HepG2 (cell line): ENCODE data around the gene THEM4. TPM values are rescaled to one million over a fixed set of nuclear protein-coding genes. Genes with fewer than 3 reads are reported as not detected.

Experiments
- ATAC-seq: fragments of 200-7000 bp; cut with Tn5 transposase; 3 replicates; pipeline ENCODE4 v1.9.1; 2020; ENCODE audit warnings: mild to moderate bottlenecking, moderate library complexity
- BruUV-seq: library from RNA; stranded (reverse); fragments of 400-500 nt; replicated peaks from 2 replicates; lab custom pipeline; 2021; lab: Mats Ljungman, UMichigan
- CTCF ChIA-PET: fragments of 300-600 bp; formaldehyde crosslinking; extraction: SDS; loops from one replicate; lab custom pipeline; 2021; ENCODE audit warnings: low total read pairs, inconsistent platforms, low intra/inter-chr PET ratio; lab: Yijun Ruan, JAX
- POLR2A ChIA-PET: fragments of 350-600 bp; sonication (Branson Sonifier 250); formaldehyde crosslinking; loops from one replicate; lab custom pipeline; 2020; ENCODE audit warnings: antibody characterized with exemption, inconsistent platforms; lab: Yijun Ruan, JAX
- DNase-seq: peaks from one replicate; pipeline ENCODE4 v3.0.0-alpha.2; 2015; ENCODE audit warnings: low spot score
- FAIRE-seq: peaks from 3 replicates; lab custom pipeline; 2011; peaks lifted over from hg19 to GRCh38; lab: Jason Lieb, UNC
- H2AFZ ChIP-seq: one replicate; pipeline ENCODE4 v1.6.1; 2011; ENCODE audit warnings: low read length, inconsistent platforms
- H3K27ac ChIP-seq: fragments of 300-600 bp; 3 replicates; pipeline ENCODE4 v1.8.0; 2011; ENCODE audit warnings: mixed run types, mild to moderate bottlenecking, mixed read lengths, low read length, inconsistent platforms; ENCODE audit not compliant: insufficient read depth; ENCODE audit errors: extremely low read length
- H3K27me3 ChIP-seq, 2 experiments: fragments of 200-600 bp in 1 of 2; 2 replicates in 1 of 2; 3 replicates in 1 of 2; pipeline versions ENCODE4 v1.6.0 to v1.8.0; 2011; ENCODE audit warnings: low read length in 2 of 2, mild to moderate bottlenecking in 2 of 2, moderate library complexity in 2 of 2, inconsistent platforms in 1 of 2; ENCODE audit not compliant: insufficient read depth in 2 of 2, control insufficient read depth in 1 of 2
- H3K36me3 ChIP-seq, 2 experiments: fragments of 200-600 bp in 1 of 2; replicated peaks in 1 of 2; 2 replicates in 1 of 2; 3 replicates in 1 of 2; pipeline versions ENCODE4 v1.5.1 to v1.8.0; 2011; ENCODE audit warnings: low read length in 2 of 2, inconsistent platforms in 1 of 2; ENCODE audit not compliant: insufficient read depth in 2 of 2, control insufficient read depth in 1 of 2
- H3K4me1 ChIP-seq: 2 replicates; pipeline ENCODE4 v1.5.1; 2012; ENCODE audit warnings: low read length, inconsistent platforms; ENCODE audit not compliant: insufficient read depth
- H3K4me2 ChIP-seq: 2 replicates; pipeline ENCODE4 v1.6.0; 2011; ENCODE audit warnings: low read depth, low read length, inconsistent platforms
- H3K4me3 ChIP-seq, 3 experiments: fragments of 200-600 bp in 1 of 3; sonication (generic), shearing (Covaris generic) in 1 of 3; replicated peaks in 1 of 3; 2 replicates each; pipeline ENCODE4 v1.5.1; 2011 to 2016; ENCODE audit warnings: low read length in 3 of 3, inconsistent platforms in 2 of 3, low read depth in 2 of 3, mild to moderate bottlenecking in 2 of 3, control low read depth in 1 of 3, mixed read lengths in 1 of 3; ENCODE audit not compliant: insufficient read depth in 1 of 3
- H3K79me2 ChIP-seq: one replicate; pipeline ENCODE4 v1.6.1; 2011; ENCODE audit warnings: low read length, inconsistent platforms; ENCODE audit not compliant: insufficient read depth
- H3K9ac ChIP-seq: 2 replicates; pipeline ENCODE4 v1.6.0; 2011; ENCODE audit warnings: mild to moderate bottlenecking, low read depth, low read length, inconsistent platforms; ENCODE audit not compliant: insufficient read depth
- H3K9me3 ChIP-seq: 2 replicates; pipeline ENCODE4 v1.5.1; 2012; ENCODE audit warnings: mild to moderate bottlenecking, low read length
- H4K20me1 ChIP-seq: 2 replicates; pipeline ENCODE4 v1.6.0; 2011; ENCODE audit warnings: inconsistent platforms, mild to moderate bottlenecking, low read length, moderate library complexity; ENCODE audit not compliant: insufficient read depth
- HNRNPL ChIP-seq: fragments of 200-400 bp; formaldehyde crosslinking; IDR thresholded peaks from 2 replicates; pipeline ENCODE4 v1.6.1; 2017; ENCODE audit warnings: mild to moderate bottlenecking, low read depth, low read length
- KDM1A ChIP-seq: IDR thresholded peaks from 2 replicates; pipeline ENCODE4 v1.6.1; 2016; ENCODE audit warnings: missing compliant biosample characterization
- KLF15 ChIP-seq: sonication (generic); formaldehyde crosslinking; IDR thresholded peaks from 2 replicates; pipeline ENCODE4 v1.8.1; 2023; ENCODE audit warnings: borderline replicate concordance, mild to moderate bottlenecking, inconsistent platforms, missing genetic modification reagents, mixed read lengths
- MZF1 ChIP-seq: sonication (generic); formaldehyde crosslinking; IDR thresholded peaks from 2 replicates; pipeline ENCODE4 v1.8.1; 2023; ENCODE audit warnings: mild to moderate bottlenecking, missing genetic modification reagents, borderline replicate concordance
- NFATC3 ChIP-seq: sonication (generic); formaldehyde crosslinking; IDR thresholded peaks from 2 replicates; pipeline ENCODE4 v1.5.1; 2020; ENCODE audit warnings: mild to moderate bottlenecking, missing genetic modification reagents
- STAT5B ChIP-seq: sonication (generic); formaldehyde crosslinking; IDR thresholded peaks from 2 replicates; pipeline ENCODE4 v1.4.0; 2020; ENCODE audit warnings: missing genetic modification reagents
- TRIM24 ChIP-seq: sonication (generic); formaldehyde crosslinking; IDR thresholded peaks from 2 replicates; pipeline ENCODE4 v1.8.0; 2022; ENCODE audit warnings: mild to moderate bottlenecking, missing genetic modification reagents
- WGBS: methylation state at CpG from one replicate; pipeline ENCODE4 v1.1.6; 2017; ENCODE audit warnings: low lambda C conversion rate; 5-methylcytosine and 5-hydroxymethylcytosine counted together
- in situ Hi-C: cut with HindIII; loops from 2 replicates; pipeline ENCODE4 v1.10.0; 2017; ENCODE audit warnings: low pct_unique_long_range_greater_than_20kb; ENCODE audit not compliant: extremely low pct_ligation_motif_present
- intact Hi-C: fragments of 100-400 bp; cut with micrococcal nuclease; formaldehyde crosslinking; loops from one replicate; pipeline ENCODE4 v1.10.0; 2022; ENCODE audit not compliant: unreplicated experiment
- polyA plus RNA-seq, 8 experiments: library from polyadenylated mRNA; depleted of rRNA in 3 of 8; stranded (reverse) in 7 of 8; unstranded in 1 of 8; fragments of >200 nt; fragmentation: Illumina TruSeq in 4 of 8; extraction: Trizol in 4 of 8; gene quantifications; 2 replicates each; pipeline versions ENCODE4 v1.2.1 to v1.2.3, GENCODE V29; 2011 to 2016; ENCODE audit warnings: low read depth in 4 of 8, missing spikeins in 1 of 8, mixed read lengths in 1 of 8; ENCODE audit not compliant: insufficient read depth in 1 of 8
- total RNA-seq, 5 experiments: library from RNA; depleted of rRNA; stranded (reverse); fragments of >200 nt; fragmentation: Illumina TruSeq; extraction: Trizol; gene quantifications; 2 replicates each; pipeline ENCODE4 v1.2.3, GENCODE V29; 2016; ENCODE audit warnings: low read depth in 1 of 5
- TF ChIP-seq, protein P1 (sequence below): sonication (generic); formaldehyde crosslinking; IDR thresholded peaks from 2 replicates; pipeline ENCODE4 v1.5.0; 2020; ENCODE audit warnings: mild to moderate bottlenecking, missing genetic modification reagents
- TF ChIP-seq, protein P2 (sequence below): sonication (generic); formaldehyde crosslinking; IDR thresholded peaks from 2 replicates; pipeline ENCODE4 v1.5.1; 2020; ENCODE audit warnings: mild to moderate bottlenecking, missing genetic modification reagents, borderline replicate concordance
- TF ChIP-seq, protein P3 (sequence below): sonication (generic); formaldehyde crosslinking; IDR thresholded peaks from 2 replicates; pipeline ENCODE4 v1.8.0; 2022; ENCODE audit warnings: missing genetic modification reagents, mild to moderate bottlenecking, moderate library complexity, borderline replicate concordance
- TF ChIP-seq, protein P4 (sequence below): sonication (generic); formaldehyde crosslinking; IDR thresholded peaks from 2 replicates; pipeline ENCODE4 v1.4.0; 2020; ENCODE audit warnings: missing genetic modification reagents

The THEM4 gene
- total and polyA plus RNA-seq, 2 of the 13 experiments (the other 11 are each of a cell fraction or from before 2014, with no cell fraction given) = 10.9 to 13.9 TPM

DNA sequence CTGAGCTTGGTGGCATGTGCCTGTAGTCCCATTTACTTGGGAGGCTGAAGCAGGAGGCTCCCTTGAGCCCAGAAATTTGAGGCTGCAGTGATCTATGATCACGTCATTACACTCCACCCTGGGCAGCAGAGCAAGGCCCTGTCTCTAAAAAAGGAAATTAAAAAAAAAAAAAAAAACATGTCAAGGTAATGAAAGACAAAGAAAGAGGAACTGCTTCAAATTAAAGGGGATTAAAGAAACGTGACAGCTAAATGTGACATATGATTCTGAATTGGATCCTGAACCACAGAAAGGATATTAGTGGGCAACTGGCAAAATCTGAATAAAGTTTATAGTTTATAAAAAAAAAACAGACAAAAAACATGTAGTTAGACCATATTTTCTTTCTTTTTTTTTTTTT, 65.9 kb downstream of the THEM4 start:
- Histone ChIP-seq H4K20me1 (no peaks in the 10 kb centered on the region), H3K4me3 (no peak overlapping the region), H3K27ac (no peak overlapping the region), H3K9me3 (no peaks in the 10 kb centered on the region), H3K4me2 (no peak overlapping the region), H2AFZ (no peak overlapping the region), H3K4me1 (peaks cover 37% of the 10 kb centered on the region), H3K9ac (no peak overlapping the region), H3K27me3 (peaks cover 0 to 23% of the 10 kb centered on the region in 2 experiments; a peak in 2 of 5 replicates), H3K36me3 (no peaks in the 10 kb centered on the region), H3K79me2 (no peaks in the 10 kb centered on the region)
- FAIRE-seq (no peak), ATAC-seq (no peak), DNase-seq (no peak)
- intact Hi-C loops = no loop called here
- ChIA-PET POLR2A (interaction anchor here (0.7 kb wide), 1 partner anchor 204 kb away, joined by 3 read pairs; no protein-coding TSS in a partner anchor), CTCF (no interaction called here)
- BruUV-seq = no TSS peak
- in situ Hi-C loops = no loop called here
- WGBS = 34% methylated on average over 2 of the region's 2 CpGs
- TF ChIP-seq KDM1A (CRISPR knock-in tag) (no peak), HNRNPL (no peak), TRIM24 (no peak), NFATC3 (CRISPR knock-in tag) (no peak), STAT5B (no peak), KLF15 (CRISPR knock-in tag) (no peak), MZF1 (no peak)
- TF ChIP-seq, protein P1, sequence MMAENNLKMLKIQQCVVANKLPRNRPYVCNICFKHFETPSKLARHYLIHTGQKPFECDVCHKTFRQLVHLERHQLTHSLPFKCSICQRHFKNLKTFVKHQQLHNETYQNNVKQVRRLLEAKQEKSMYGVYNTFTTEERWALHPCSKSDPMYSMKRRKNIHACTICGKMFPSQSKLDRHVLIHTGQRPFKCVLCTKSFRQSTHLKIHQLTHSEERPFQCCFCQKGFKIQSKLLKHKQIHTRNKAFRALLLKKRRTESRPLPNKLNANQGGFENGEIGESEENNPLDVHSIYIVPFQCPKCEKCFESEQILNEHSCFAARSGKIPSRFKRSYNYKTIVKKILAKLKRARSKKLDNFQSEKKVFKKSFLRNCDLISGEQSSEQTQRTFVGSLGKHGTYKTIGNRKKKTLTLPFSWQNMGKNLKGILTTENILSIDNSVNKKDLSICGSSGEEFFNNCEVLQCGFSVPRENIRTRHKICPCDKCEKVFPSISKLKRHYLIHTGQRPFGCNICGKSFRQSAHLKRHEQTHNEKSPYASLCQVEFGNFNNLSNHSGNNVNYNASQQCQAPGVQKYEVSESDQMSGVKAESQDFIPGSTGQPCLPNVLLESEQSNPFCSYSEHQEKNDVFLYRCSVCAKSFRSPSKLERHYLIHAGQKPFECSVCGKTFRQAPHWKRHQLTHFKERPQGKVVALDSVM (CRISPR knock-in tag) = no peak
- TF ChIP-seq, protein P2, sequence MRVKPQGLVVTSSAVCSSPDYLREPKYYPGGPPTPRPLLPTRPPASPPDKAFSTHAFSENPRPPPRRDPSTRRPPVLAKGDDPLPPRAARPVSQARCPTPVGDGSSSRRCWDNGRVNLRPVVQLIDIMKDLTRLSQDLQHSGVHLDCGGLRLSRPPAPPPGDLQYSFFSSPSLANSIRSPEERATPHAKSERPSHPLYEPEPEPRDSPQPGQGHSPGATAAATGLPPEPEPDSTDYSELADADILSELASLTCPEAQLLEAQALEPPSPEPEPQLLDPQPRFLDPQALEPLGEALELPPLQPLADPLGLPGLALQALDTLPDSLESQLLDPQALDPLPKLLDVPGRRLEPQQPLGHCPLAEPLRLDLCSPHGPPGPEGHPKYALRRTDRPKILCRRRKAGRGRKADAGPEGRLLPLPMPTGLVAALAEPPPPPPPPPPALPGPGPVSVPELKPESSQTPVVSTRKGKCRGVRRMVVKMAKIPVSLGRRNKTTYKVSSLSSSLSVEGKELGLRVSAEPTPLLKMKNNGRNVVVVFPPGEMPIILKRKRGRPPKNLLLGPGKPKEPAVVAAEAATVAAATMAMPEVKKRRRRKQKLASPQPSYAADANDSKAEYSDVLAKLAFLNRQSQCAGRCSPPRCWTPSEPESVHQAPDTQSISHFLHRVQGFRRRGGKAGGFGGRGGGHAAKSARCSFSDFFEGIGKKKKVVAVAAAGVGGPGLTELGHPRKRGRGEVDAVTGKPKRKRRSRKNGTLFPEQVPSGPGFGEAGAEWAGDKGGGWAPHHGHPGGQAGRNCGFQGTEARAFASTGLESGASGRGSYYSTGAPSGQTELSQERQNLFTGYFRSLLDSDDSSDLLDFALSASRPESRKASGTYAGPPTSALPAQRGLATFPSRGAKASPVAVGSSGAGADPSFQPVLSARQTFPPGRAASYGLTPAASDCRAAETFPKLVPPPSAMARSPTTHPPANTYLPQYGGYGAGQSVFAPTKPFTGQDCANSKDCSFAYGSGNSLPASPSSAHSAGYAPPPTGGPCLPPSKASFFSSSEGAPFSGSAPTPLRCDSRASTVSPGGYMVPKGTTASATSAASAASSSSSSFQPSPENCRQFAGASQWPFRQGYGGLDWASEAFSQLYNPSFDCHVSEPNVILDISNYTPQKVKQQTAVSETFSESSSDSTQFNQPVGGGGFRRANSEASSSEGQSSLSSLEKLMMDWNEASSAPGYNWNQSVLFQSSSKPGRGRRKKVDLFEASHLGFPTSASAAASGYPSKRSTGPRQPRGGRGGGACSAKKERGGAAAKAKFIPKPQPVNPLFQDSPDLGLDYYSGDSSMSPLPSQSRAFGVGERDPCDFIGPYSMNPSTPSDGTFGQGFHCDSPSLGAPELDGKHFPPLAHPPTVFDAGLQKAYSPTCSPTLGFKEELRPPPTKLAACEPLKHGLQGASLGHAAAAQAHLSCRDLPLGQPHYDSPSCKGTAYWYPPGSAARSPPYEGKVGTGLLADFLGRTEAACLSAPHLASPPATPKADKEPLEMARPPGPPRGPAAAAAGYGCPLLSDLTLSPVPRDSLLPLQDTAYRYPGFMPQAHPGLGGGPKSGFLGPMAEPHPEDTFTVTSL = no peak
- TF ChIP-seq, protein P3, sequence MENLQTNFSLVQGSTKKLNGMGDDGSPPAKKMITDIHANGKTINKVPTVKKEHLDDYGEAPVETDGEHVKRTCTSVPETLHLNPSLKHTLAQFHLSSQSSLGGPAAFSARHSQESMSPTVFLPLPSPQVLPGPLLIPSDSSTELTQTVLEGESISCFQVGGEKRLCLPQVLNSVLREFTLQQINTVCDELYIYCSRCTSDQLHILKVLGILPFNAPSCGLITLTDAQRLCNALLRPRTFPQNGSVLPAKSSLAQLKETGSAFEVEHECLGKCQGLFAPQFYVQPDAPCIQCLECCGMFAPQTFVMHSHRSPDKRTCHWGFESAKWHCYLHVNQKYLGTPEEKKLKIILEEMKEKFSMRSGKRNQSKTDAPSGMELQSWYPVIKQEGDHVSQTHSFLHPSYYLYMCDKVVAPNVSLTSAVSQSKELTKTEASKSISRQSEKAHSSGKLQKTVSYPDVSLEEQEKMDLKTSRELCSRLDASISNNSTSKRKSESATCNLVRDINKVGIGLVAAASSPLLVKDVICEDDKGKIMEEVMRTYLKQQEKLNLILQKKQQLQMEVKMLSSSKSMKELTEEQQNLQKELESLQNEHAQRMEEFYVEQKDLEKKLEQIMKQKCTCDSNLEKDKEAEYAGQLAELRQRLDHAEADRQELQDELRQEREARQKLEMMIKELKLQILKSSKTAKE = no peak
- TF ChIP-seq, protein P4, sequence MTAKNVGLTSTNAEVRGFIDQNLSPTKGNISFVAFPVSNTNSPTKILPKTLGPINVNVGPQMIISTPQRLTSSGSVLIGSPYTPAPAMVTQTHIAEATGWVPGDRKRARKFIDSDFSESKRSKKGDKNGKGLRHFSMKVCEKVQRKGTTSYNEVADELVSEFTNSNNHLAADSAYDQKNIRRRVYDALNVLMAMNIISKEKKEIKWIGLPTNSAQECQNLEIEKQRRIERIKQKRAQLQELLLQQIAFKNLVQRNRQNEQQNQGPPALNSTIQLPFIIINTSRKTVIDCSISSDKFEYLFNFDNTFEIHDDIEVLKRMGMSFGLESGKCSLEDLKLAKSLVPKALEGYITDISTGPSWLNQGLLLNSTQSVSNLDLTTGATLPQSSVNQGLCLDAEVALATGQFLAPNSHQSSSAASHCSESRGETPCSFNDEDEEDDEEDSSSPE (CRISPR knock-in tag) = no peak
